Measurements from ENCODE around the gene MCTP1. TPM values are rescaled to one million over a fixed set of nuclear protein-coding genes. Genes with fewer than 3 reads are reported as not detected.
A peak's percentile ranks its signal among the peaks of the same experiment; 100 is the strongest.

MCTP1 gene
- total RNA-seq, 1 experiment from 2014 or later, result 5.6 TPM

DNA sequence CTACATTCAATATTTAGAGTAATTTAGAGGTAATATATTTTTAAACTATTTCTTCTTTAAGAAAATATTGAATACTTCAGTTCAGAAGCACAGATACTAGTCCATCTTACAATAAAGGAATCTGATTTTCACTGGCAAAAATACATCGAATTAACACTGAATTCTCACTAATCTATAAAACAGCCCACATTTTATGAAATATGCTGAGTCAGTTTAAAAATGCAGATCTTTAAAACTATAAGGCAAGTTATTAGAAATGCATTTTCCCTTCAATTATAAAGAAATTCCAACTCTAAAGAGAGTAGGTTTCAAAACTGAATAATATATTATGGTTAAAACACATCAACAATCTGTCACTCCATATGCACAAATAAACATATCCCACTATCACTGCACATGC, 433.9 kb downstream of the MCTP1 start (continued):
- TF ChIP-seq, protein P1, sequence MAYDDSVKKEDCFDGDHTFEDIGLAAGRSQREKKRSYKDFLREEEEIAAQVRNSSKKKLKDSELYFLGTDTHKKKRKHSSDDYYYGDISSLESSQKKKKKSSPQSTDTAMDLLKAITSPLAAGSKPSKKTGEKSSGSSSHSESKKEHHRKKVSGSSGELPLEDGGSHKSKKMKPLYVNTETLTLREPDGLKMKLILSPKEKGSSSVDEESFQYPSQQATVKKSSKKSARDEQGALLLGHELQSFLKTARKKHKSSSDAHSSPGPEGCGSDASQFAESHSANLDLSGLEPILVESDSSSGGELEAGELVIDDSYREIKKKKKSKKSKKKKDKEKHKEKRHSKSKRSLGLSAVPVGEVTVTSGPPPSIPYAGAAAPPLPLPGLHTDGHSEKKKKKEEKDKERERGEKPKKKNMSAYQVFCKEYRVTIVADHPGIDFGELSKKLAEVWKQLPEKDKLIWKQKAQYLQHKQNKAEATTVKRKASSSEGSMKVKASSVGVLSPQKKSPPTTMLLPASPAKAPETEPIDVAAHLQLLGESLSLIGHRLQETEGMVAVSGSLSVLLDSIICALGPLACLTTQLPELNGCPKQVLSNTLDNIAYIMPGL (CRISPR knock-in tag; IDR thresholded peaks at IDR 0.05), result no peak
- TF ChIP-seq NR1H2 (CRISPR knock-in tag; IDR thresholded peaks at IDR 0.05), result no peak
- no peak for TF ChIP-seq NR2C2 (CRISPR knock-in tag; IDR thresholded peaks at IDR 0.05)
- no peak for TF ChIP-seq ATF1 (CRISPR knock-in tag; IDR thresholded peaks at IDR 0.05)
- TF ChIP-seq, protein P2, sequence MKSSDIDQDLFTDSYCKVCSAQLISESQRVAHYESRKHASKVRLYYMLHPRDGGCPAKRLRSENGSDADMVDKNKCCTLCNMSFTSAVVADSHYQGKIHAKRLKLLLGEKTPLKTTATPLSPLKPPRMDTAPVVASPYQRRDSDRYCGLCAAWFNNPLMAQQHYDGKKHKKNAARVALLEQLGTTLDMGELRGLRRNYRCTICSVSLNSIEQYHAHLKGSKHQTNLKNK (CRISPR knock-in tag; IDR thresholded peaks at IDR 0.05), result no peak

- peaks cover 47% of the 10 kb centered on the region for H3K4me1 Mint-ChIP-seq
Observed at GRCh38 chr5:94849821-94850736, 434.8 kb downstream of the MCTP1 start.

GRCh38 chr5:94849324-94849723, 435.6 kb downstream of the MCTP1 start:
- CTCF ChIA-PET, result interaction anchor here (0.8 to 2.1 kb wide), 8 partner anchors 17 to 327 kb away, joined by 3 to 13 read pairs (median 6); no protein-coding TSS in a partner anchor
- ATAC-seq (peak; percentile 74), DNase-seq (ENCODE audit: low spot score) (no peak)
- no peak overlapping the region for H3K4me3 Mint-ChIP-seq
- TF ChIP-seq AR (CRISPR knock-in tag; IDR thresholded peaks at IDR 0.05) (no peak), ETV6 (CRISPR knock-in tag; IDR thresholded peaks at IDR 0.05) (no peak), ESRRA (CRISPR knock-in tag; IDR thresholded peaks at IDR 0.05; ENCODE audit: borderline replicate concordance) (no peak)
- H3K27me3 Mint-ChIP-seq (ENCODE audit: low read depth), result no peaks in the 10 kb centered on the region
- H3K4me1 Mint-ChIP-seq, result peaks cover 45% of the 10 kb centered on the region
- POLR2A ChIA-PET, result no interaction called here
- peak overlapping the region; percentile 70 for H3K27ac Mint-ChIP-seq
- H3K9me3 Mint-ChIP-seq, result no peaks in the 10 kb centered on the region
- H3K36me3 Mint-ChIP-seq, result no peaks in the 10 kb centered on the region

More at GRCh38 chr5:94849821-94850736, 434.8 kb downstream of the MCTP1 start:
- TF ChIP-seq ZNF219 (CRISPR knock-in tag; IDR thresholded peaks at IDR 0.05; ENCODE audit: borderline replicate concordance) (no peak), NFYB (CRISPR knock-in tag; conservative IDR thresholded peaks at IDR 0.05; ENCODE audit: low read depth) (no peak), SMAD3 (CRISPR knock-in tag; IDR thresholded peaks at IDR 0.05; ENCODE audit: borderline replicate concordance) (no peak), ZNF423 (CRISPR knock-in tag; IDR thresholded peaks at IDR 0.05) (no peak), IRF2 (CRISPR knock-in tag; IDR thresholded peaks at IDR 0.05; ENCODE audit: borderline replicate concordance, low read depth) (no peak)
- TF ChIP-seq, protein P3, sequence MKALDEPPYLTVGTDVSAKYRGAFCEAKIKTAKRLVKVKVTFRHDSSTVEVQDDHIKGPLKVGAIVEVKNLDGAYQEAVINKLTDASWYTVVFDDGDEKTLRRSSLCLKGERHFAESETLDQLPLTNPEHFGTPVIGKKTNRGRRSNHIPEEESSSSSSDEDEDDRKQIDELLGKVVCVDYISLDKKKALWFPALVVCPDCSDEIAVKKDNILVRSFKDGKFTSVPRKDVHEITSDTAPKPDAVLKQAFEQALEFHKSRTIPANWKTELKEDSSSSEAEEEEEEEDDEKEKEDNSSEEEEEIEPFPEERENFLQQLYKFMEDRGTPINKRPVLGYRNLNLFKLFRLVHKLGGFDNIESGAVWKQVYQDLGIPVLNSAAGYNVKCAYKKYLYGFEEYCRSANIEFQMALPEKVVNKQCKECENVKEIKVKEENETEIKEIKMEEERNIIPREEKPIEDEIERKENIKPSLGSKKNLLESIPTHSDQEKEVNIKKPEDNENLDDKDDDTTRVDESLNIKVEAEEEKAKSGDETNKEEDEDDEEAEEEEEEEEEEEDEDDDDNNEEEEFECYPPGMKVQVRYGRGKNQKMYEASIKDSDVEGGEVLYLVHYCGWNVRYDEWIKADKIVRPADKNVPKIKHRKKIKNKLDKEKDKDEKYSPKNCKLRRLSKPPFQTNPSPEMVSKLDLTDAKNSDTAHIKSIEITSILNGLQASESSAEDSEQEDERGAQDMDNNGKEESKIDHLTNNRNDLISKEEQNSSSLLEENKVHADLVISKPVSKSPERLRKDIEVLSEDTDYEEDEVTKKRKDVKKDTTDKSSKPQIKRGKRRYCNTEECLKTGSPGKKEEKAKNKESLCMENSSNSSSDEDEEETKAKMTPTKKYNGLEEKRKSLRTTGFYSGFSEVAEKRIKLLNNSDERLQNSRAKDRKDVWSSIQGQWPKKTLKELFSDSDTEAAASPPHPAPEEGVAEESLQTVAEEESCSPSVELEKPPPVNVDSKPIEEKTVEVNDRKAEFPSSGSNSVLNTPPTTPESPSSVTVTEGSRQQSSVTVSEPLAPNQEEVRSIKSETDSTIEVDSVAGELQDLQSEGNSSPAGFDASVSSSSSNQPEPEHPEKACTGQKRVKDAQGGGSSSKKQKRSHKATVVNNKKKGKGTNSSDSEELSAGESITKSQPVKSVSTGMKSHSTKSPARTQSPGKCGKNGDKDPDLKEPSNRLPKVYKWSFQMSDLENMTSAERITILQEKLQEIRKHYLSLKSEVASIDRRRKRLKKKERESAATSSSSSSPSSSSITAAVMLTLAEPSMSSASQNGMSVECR (CRISPR knock-in tag; IDR thresholded peaks at IDR 0.05; ENCODE audit: borderline replicate concordance), result no peak
- TF ChIP-seq, protein P4, sequence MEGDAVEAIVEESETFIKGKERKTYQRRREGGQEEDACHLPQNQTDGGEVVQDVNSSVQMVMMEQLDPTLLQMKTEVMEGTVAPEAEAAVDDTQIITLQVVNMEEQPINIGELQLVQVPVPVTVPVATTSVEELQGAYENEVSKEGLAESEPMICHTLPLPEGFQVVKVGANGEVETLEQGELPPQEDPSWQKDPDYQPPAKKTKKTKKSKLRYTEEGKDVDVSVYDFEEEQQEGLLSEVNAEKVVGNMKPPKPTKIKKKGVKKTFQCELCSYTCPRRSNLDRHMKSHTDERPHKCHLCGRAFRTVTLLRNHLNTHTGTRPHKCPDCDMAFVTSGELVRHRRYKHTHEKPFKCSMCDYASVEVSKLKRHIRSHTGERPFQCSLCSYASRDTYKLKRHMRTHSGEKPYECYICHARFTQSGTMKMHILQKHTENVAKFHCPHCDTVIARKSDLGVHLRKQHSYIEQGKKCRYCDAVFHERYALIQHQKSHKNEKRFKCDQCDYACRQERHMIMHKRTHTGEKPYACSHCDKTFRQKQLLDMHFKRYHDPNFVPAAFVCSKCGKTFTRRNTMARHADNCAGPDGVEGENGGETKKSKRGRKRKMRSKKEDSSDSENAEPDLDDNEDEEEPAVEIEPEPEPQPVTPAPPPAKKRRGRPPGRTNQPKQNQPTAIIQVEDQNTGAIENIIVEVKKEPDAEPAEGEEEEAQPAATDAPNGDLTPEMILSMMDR (IDR thresholded peaks at IDR 0.05), result peak; percentile 68
- CTCF ChIA-PET, result interaction anchor here (0.6 to 2.1 kb wide), 25 partner anchors 15 to 1243 kb away, joined by 3 to 13 read pairs (median 3); no protein-coding TSS in a partner anchor
- DNase-seq (ENCODE audit: low spot score) (no peak), ATAC-seq (peak; percentile 88)
- Mint-ChIP-seq H3K36me3 (no peaks in the 10 kb centered on the region), H3K27ac (no peak overlapping the region; the same call in 1 of the 2 replicates), H3K27me3 (ENCODE audit: low read depth) (no peaks in the 10 kb centered on the region), H3K4me3 (no peak overlapping the region), H3K9me3 (no peaks in the 10 kb centered on the region)
- POLR2A ChIA-PET, result no interaction called here

Measured in WTC11 (cell line).